ENCODE data around the gene NCKAP5.

Gene NCKAP5

DNA sequence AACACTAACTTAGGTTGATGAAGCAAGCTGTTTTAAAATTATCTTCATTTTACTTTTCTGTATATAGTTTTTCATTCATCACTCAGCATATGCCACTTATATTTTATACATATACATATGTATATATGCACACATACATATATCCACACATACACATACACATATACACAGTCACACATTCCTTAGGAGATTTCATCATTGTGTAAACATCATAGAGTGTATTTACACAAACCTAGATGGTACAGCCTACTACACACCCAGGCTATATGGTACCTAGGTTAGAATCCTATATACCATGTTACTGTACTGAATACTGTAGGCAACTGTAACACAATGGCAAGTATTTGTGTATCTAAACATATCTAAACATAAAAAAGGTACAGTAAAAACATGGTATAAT is 602.8 kb downstream of the NCKAP5 start:
- DNase-seq, result no peak

DNA sequence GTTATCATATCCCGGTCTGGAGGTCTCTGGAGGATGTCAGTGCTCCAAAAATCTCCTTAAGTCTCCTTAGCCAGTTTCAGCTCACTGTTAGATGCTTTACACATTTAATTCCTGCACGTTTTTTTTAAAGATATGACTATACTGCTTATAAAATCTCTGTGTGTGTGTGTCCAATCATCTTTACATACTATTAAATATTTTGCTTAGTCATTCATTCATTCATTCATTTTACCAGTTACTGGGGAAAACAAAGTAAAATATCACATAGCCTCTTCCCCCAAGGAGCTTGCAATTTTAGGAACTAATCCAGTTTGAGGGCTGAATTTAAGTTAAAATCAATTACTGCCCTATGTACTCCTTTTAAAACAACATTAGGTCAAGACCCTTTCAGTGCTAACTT is 605.1 kb downstream of the NCKAP5 start:
- no peak for DNase-seq

DNA sequence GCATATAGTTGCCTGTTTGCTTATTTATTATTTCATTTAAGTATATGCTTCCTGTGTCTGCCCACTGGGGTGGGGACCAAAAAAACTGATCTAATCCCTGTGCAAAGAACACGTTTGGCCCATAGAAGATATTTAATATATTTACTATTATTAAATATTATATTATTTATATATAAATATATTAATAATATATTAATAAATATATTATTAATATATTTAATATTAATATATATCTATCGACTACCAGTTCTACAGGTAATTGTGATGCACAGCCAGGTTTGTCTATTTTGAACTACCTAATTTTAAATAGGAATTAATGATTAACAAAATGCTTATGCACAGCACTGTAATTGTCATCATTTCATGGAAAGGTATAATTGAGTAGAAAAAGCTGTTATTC is 609.4 kb downstream of the NCKAP5 start:
- no peak for DNase-seq

DNA sequence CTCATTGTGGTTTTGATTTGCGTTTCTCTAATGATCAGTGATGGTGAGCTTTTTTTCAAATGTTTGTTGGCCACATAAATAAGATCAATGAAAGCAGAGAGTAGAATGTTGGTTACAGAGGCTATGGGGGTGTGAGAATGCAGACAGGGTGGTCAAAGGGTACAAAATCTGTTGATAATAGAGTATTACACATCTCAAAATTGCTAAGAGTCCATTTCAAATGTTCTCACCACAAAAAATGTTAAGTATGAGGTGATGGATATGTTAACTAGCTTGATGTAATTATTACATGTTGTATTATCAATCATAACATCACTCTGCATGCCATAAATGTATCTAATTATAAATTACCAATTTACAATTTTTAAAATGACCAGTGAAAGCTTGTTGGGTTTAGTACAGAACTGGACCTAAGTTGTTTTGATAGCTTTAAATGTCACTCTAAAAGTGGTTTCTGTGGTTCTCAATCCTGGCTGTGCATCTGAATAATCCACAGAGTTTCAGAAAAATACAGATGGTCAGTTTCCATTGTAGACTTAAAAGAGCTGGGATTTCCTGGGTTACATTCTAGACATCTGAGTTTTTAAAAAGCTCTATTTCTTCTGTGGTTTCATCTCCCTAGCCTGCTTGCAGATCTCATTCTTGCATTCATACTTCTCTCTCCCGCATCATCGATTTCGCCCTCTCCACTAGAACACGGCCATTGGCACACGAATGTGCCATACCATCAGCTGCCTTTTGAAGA is 612.2 kb downstream of the NCKAP5 start:
- DNase-seq, result no peak

DNA sequence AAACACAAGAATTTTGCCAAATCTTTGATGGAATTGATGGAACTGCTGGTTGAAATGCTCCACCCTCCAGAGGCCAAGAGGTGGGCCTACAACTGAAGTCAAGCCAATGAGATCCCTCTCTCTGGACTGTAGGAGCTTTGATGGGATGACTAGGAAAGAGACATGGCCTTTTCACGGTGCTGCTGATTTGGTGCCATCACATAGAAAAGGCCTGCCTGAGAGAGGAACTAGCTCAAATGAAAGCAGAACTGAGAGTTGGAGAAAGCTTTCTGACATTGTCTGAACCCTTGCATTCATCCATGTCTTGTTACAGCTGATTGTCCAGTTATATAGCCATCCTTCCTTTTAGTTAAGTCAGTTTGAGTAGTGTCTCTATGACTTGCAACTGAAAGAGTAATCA is 614.5 kb downstream of the NCKAP5 start:
- DNase-seq, result no peak

DNA sequence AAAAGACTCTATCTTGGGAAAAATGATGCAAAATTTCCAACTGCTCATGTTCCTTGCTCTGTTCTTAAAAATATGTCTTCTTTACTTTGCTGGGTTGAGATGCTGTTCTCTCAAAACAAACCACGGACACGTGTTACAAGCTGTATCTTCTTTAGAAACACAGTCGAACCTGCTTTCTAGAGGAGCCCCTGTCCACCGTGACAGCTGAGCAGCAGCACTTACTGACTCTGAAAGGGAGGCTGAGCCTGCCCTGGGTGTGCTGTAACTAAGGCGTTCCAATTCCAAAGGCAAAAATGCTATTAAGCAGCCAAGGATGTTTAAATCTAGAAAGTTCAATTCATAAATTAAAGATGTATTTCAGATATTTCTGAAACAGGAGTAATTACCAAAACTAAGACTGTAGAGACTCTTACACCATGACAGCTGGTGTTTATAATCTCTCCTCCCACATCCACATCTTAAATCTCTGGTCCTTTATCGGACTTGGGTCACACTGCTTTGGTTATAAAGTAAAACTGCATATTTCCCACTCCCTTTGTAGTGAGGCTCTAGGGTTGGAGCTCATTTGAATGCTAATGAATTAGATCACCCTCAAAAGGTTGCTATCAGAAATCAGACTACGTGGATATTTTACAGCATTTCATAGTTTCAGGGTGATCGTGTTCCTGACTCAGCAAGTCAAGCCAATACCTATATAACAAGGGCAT is 617.1 kb downstream of the NCKAP5 start:
- no peak for DNase-seq

DNA sequence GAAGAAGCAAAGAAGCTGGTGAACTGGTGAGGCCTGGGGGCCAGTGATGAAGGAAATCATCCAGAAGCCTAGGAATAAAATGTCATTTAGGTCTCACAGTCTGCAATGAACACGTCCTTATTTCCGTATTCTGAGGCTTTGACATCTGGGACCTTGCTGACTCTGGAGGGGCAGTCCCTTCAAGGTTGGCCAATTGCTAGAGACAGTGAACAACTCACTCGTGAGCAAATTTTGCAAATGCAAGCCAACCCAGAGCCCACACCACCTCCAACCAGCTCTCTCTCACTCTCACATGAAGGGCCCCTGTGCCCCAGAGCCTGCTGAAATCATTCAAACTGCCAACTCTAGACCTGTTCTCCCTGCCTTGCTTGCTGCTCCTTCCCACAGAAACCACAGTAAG is 619.2 kb downstream of the NCKAP5 start:
- DNase-seq, result no peak

DNA sequence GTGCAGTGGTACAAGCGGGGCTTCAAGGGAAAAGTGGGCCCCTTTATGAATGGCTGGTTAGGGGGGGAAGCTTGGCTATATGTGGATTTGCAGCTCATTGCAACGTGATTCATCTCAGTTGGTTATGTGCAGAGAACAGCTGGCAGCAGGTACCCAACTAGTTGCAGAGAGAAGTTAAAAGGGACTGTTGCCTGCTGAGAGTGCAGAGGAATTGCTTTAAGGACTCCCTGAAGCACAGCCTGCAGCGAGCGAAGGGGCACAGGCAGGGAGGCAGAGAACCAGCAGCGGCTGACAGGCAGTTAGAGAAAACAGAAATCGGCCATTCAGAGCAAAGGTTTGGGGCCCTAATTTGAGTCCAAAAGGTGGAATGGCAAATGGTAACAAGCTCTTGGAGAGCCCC is 620.1 kb downstream of the NCKAP5 start:
- DNase-seq, result no peak

DNA sequence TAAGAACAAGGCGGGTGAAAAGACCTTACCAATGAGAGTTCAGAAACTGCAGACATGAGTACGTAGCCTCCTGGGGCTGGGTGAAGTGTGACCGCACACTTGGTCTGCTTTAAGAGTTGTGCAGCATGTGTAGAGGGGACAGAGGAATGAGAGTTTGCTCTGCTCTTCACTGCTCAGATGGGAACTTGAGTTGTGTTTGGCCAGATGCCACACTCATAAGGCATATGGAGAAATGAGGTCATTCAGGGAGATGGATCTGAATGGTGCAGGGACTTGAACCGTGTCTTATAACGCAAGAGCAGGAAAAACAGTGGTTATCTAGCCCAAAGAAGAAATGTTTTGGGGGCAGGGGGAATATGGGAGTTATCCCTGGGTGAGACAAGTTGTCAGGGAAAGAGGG is 624.4 kb downstream of the NCKAP5 start:
- DNase-seq, result no peak

DNA sequence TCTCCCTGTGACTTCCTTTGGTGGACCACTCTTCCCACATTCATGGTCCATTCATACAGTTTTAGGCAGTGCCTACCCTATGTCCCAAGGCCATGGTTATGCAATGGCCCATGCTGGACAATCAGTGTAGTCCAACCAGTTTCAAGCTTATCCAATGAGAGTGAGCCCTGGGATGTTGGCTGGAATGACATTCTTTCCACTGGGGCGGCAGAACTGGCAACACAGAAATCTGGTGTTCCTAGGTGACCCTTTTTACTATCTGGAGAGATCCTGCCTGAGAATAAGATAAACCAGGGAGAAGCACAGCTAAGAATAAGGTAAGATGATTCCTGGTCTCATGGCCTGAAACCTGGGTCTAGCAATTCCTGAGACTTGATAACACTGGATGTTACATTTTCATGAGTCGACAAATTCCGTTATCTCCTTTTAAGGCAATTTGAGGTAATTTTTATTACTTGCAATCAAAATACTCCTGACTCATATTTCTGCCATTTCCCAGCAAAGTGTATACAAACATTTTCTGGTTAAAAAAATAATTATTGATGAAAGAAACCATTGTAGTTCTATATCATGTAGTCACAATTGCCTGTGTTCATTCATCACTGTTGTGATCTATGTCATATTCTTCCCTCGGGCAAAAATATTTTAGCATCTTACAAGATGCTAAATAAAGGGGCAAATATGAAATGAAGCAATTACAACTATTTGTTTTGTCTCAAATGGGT is 626.8 kb downstream of the NCKAP5 start:
- DNase-seq, result no peak

DNA sequence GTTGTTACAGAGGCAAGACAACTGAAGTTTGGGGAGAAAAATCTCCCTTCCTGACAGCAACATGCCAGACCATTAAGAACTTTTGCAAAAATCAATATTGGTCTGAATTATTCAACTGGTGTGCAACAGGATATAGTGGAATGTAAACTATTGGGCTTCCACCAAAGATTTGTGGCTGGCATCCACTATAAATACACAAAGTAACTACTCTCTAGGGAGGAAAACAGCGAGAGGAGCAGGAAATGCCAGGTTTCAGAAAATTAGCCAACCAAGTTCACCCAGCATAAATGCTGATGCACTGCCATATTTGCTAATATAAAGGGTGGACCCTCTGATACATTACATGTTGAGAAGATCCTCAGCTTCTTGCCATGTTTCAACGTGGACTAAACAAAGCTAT is 630.6 kb downstream of the NCKAP5 start:
- no peak for DNase-seq

DNA sequence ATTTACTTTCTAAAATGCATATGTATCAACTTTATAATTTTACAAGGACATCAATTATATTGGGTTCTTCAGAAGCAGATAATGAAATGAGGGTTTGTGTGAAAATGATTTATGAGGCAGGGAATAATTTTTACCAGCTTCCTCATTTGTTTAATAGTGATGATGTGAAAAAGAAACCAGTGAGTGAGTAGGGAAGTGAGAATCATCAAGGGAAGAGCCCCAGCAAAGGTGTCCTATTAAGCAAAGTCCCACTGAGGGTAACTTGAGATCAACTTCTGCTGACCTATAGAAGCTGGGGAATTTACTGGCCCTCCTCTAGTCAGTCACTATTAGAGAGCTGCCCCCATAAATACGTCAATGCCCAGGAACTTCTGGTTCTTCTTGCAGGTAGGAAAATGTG is 631.5 kb downstream of the NCKAP5 start:
- no peak for DNase-seq

DNA sequence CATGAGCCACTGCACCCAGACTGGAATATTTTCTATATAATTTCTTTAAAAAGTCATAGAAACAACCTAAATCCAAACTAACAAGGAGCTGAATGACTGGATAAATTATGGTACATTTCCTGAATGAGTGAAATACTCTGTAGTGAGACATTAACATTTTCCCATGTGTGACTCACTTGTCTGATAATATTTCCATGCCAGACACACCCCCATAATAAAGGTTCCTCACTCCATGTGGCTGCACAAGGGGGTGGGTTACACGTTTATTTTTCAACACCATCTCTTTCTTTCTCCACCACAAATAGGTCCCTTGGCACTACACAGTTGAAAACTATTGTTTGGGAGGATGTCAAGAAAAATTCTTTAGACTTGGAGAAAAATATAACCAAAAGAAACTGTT is 632.0 kb downstream of the NCKAP5 start:
- no peak for DNase-seq

DNA sequence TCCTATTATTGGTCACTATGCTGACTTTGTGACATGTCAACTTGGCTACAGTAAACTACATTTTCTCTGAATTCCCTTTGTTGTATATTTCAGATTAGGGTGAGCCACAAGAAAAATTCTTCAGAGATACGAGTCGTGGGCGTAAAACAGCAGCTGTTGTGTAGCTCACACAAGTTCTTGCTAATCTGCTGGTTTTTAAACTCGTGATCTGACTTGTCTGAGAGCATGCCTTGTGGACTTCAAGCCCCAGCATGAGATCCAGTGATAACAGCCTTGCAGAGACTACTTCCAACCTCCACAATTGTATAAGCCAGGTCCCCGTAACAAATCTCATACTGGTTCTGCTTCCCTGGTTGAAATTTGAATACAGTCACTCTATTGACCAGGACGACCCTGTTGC is 638.5 kb downstream of the NCKAP5 start:
- no peak for DNase-seq

DNA sequence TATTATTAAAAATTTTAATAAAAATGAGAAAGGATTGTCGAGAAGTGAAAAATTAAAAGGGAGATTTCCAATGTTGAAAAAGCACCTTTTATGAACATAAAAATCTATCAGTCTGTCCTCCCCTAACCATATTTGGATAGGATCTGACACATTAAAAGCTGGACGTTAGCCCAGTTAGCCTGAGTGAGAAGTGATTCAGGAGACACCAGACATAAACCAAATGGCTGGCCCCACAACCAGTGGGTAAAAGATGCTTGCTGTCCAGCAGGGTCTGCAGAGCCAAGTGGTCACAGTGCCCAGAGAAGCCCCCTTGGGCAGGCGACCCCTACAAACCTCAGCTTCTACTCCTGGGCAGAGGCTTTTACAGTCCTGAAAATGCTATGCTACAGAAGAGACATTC is 644.5 kb downstream of the NCKAP5 start:
- DNase-seq, result no peak

DNA sequence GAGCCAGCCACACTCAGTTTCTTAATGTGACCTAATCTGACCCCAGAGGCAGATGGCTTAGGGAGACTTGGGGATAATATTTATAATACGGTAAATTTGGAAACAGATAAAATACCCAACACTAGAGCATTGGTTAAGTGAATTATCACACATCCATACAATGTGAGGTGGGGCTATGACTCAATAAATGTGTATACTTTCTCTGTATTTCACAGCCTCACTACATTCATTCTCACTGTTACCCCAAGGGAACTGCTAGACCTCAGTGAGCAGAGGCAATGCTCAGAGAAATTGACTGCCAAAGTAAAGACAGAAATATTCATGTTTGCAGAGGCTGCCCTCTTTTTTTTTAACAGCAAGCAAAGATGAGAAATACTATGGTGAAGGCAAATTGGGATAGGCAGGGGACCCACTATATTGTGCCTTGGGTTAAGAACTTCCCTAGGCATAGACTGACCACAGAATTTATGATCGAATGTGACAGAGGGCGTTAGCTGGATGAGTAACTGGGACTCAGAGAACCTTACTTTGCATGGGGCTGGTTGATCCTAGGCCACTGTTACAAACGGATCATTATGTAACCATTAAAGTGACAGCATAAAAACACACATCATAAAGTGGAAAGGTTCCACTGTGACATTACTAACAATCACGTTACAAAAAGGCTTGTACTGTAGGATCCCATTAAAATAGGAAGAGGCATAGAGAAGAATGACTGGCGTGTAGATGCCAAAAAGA is 652.3 kb downstream of the NCKAP5 start:
- no peak for DNase-seq

DNA sequence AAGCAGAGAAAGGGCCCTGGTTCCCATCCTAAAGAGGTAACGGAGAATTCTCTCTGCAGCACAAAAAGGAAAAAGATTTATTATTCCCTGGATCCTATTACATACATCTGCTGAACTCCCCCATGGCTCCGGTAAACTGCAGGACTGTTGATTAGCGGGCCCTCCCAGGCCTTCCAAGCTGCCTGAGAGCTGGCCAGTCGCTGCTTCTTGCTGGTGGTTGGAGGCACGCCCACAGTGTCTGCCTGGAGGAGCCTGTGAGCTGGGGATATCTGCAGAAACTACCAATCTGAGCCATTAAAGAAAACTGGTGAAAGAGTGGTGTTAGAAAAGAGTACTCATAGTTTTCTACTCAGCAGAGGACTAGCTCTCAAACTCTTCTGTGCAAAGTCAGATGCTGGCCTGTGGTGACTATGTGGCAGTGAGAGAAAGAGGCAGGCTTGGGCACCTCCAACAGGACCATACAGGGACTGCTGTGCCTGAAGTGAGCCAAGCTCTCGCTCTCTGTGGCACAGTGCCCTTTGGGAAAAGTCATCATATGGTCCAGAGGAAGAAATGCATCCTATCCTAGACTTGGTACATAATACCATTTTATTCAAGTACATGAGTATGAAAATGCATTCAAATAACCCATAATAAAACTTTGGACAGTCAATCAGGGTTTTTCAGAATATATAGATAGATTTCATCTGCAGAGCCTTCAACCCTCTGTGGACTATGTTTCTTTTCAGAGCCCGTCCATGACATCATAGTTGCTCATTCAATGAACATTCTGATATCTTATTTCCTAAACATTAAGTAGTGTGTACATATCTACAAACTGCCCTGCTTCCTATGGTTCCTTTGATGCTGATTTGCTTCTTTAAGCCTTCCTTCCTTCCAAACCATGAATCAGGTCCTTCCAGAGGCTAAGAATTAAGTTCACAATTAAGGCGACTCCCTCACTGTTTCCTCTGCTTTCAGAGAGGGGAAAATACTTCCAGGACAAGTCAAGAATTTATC is 656.2 kb downstream of the NCKAP5 start:
- no peak for DNase-seq

DNA sequence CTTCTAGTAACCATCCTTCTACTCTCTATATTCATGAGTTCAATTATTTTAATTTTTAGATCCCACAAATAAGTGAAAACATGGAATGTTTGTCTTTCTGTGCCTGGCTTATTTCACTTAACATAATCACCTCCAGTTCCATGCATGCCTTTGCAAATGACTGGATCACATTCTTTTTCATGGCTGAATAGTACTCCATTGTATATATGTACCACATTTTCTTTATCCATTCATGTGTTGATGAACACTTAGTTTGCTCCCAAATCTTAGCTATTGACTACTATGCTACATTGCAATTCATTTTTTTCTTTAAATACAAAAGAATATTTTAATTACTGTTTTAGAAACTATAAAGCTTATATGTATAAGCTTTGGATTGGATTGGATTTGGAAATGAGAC is 657.8 kb downstream of the NCKAP5 start:
- no peak for DNase-seq

DNA sequence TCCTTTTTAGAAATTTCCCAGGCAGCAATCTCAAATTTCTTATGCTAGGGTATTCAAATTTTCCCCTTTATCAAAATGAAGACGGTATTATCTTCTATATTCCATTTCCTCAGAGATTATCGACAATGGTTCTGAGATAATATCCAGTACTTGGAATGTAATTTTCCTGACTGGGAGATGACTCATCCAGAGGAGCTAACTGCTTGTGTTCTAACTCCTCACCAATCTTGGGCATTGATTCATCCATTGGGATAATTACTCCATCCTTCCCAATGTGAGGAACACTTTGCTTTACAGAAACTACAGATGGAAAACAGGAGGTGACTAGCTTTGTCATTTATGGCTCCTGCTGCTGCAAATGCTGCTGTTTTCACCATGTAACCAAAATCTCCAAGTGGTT is 658.8 kb downstream of the NCKAP5 start:
- DNase-seq, result no peak

DNA sequence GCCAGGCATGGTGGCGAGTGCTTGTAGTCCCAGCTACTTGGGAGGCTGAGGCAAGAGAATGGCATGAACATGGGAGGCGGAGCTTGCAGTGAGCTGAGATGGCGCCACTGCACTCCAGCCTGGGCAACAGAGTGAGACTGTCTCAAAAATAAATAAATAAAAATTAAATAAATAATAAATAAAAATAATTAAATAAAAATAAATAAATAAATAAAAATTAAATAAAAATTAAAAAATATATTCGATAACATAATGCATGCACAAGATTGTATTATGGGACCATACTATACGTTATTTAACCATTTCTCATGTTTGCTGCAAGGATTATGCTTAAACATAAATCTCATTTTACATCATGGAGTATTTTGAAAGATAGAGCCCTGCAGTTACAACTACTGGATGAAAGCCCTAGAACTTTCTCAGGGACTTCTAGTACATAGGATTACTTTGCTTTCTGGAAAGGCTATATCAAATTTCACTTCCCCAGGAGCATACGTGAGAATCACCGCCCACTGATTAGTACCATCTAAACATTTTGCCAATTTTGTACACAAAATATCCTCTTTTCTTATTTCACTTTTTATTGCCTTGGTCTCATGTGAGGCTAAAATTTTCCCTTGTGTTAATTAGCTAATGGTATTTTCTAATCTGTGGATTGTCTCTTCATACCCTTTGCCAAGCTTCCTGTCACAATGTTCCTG is 664.0 kb downstream of the NCKAP5 start:
- DNase-seq, result no peak

DNA sequence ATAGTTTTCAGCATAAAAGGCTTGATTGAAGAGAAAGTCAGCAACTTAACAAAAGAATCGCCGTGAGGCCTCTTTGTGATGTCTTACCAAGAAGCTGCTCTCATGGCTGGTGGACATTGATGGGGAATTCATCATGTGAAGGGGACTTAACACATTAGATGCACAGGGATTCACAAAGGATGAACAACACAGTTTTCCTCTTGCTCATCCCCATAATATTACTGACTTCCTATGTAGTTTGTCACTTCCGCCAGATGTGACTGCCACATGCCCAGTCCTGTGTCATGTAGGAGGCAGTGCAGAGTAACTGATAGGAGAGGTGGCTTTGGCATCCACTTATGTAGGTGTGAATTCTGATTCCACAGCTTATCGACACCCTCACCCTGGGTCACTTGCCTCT is 665.6 kb downstream of the NCKAP5 start:
- DNase-seq, result no peak

DNA sequence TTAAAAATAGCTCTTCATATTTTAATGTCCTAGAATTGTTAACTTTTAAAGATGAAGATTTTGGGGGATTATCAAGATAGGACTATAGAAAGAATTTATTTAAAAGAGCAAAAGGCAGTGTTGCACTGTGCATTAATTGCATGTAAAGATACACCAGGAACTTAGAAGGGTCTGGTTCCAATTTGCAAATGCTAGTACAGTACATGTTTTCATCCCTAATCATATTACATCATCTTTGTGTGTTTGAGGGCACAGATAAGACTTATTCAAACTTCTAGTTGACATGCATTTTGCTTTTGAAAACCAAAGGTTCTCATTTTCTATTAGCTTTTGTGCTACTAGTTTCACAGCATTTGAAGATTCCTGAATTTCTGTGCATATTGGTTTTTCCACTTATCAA is 666.6 kb downstream of the NCKAP5 start:
- no peak for DNase-seq
